ENCODE results near the gene CLECL1.

CLECL1 gene

DNA sequence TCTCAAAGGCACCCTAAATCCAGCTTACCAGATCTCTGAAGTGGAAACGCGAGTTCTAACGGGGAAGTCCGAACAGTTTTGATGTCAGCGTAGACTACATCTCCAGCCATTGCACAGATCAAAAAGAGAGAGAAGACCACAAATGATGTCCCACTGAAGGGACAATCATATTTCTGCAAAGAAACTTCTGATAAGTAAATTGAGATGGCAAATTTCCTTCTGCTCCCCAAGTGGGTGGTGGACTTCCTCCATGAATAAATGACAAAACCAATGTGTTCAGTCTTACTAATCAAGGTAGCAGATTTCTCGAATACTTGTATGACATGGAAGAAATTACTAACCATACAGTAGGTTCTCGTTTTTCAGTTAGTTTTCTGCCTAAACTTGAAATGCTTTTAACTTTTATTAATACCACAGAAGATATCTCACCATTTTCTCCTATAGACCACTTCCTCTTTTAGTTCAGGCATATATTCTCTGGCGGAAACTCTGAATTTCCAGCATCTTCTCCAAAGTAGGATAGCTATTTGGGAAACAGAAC is at the start of gene CLECL1:
Gene CLECL1, minus strand, starts transcription at position 177 of the 541 bp plus-strand sequence.
- DNase-seq: no peak

DNA sequence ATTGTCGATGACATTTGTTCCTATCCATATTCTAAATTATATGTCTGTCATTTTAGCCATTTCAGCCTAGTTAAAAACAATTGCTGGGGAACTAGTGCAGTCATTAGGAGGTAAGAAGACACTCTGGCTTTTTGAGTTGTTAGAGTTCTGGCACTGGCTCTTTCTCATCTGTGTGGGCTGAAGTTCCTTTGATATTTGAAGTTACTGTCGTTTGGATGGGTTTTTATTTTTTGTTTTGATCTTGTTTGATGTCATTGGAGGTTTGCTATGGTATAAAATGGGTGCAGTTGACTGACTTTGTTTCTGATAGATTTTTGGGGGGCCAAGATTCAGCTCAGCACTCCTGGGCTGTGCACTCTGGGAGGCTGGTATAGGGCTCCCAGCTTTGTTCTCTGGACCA is 48.5 kb upstream of the CLECL1 start:
- no peak for DNase-seq

DNA sequence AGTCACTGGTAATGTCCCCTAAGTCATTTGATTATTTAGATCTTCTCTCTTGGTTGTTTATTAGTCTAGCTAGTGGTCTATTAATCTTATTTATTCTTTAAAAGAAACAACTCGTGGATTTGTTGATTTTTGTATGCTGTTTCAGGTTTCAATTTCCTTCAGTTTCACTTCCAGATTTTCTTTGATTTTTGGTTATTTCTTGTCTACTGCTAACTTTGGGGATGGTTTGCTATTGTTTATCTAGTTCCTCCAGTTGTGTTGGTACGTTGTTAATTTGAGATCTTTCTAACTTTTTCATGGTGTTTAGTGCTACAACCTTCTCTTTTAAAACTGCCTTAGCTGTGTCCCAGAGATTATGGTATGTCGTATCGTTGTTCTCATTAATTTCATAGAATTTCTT is 46.3 kb upstream of the CLECL1 start:
- DNase-seq: no peak

DNA sequence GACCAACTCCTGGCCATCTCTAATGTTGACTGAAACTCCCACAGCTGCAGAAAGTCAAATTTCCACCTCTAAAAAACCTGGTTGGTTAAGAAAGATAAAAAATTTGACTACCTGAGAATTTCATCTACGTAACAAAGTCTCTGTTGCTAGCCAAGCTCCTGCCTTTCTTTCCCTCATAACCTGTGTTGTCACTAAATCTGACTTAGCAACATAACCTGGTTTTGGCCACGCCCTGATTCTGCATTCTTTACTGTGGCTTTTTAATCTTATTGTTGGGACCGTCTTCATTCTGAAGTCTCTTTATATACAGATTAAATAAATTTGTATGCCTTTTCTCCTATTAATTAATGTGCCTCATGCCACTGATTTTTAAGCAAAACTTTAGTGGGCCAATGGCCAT is 43.9 kb upstream of the CLECL1 start:
- no peak for DNase-seq

DNA sequence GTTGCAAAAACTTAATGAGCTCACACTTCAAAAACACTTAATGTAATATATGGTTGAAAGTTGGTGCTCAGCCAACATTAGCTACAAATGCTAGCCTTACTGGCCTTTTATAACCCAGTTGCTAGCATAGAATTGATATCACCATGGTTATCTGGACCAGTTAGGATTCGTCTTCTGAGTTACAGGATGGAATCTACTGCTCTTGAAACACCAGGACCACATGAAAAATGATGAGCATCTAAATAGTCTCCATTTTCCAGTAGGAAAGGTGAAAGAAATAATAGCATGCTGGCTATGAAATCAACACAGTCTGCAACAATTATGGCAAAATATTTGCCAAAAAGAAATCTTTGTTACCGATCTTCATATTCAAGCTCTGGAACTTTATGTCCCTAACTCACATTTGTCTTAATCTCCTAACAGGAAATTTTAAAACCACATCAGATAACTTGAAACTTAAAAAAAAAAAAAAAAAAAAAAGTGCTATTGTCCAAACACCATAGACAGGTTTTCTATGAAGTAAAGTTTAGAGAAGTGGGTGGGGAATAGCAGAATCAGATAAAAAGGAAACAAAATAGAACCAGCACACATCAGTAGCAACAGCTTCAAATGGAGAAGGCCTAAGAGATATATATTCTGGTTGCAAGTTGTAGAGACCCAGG is 40.5 kb upstream of the CLECL1 start:
- DNase-seq: no peak

DNA sequence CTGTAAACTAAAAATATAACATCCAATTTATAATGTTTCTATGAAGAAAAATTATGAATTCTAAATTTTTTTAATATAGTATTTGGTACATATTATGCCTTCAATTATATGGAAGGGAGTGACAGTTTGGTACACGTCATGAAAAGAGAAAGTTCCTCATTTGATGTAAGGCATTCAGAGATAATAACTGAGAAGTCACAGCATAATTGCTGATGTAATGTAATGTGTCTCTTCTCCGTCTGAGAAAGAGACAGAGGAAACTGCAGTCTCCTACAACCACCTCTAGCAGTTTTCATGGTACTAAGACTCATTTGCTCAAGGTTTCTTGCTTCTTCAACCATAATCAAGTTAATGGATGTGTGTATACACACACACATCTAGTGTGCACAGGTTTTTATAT is 30.1 kb upstream of the CLECL1 start:
- DNase-seq: no peak

DNA sequence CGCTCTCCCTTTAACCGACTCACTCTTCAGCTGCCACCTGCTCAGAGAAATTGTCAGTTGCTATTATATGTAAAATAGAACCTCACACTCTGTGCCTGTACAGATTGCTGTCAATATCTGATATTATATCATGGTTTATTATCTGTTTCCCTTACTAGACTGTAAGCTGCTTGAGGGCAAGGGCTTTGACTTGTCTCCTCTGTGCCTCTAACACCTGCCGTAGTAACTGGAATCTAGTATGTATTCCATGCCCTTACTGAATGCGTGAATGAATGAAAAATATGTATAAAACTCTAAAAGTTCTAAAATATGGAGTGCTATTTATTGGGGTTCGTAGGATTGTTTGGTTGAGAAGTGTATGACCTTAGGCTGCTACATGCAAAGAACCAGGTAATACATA is 29.5 kb upstream of the CLECL1 start:
- no peak for DNase-seq

DNA sequence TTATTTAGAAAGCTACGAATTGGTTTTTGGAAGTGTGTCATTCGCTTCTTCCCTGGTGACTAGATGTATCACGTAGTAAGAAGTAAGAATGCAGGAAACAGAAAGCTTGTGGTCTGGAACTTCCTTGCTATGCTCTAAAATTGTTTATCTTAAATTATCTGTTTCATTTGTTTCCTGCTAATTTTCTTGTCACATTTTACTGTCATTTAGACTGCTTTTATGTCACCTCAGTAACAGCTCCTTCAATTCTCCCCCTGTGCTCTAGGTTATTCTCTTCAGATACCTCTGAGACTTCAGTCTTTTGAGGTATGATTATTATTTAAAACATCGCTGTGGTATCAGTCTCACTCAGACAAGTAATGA is 28.5 kb upstream of the CLECL1 start:
- no peak for DNase-seq

DNA sequence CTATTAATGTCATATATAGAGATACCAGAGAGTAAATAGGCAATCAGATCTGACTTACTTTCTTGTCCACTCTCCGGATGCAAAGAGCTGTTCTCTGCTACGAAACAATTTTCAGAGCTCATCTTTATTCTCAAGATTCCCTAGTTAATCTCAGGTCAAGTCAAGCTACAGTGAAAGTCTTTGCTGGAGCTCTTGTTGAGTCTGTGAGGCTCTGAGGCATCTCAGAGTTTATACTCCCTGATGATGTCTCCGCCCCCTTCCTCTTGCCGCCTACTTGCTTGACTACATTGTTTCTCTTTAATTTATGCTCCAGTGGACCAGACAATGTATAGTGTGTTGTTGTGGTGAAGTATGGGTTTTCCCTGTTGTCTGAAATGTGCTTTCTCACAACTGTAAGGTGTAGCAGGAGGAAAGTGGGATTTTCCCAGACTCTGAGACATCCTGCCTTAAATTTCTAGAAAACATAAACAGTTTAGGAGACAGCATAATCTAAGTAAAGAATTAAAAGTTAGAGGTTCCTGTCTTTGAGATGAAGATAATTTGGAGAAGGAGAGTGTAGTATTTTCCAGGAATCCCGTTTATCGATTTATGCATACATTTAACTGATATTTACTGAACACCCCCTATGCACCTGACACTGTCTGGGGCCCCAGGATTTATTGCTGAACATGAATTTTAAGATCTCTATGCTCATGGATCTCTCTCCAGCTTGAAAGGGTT is 28.0 kb upstream of the CLECL1 start, which contains the start of gene CD69:
Gene CD69, minus strand, starts transcription at position 203 of the 720 bp plus-strand sequence. Its CDS starts 81 bp downstream, at position 122.
- no peak for DNase-seq

DNA sequence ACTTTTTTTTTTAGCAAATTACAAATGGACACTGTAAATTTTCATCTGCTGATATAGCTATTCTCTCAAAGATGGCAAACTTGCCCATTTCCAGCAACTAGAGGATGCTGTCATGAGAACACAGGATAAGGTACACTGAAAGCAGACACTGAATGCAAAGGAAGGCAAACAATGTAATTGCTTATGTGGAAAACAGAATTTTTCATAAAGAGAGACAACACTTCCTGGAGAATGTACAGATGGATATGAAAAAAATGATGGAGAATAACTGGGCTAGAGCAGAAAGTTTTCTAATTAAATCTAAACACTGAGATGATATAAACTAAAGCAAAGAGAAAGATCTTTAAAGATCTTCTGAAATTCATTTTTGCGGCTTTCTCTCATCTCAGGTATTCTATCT is 27.2 kb upstream of the CLECL1 start:
- DNase-seq: no peak

DNA sequence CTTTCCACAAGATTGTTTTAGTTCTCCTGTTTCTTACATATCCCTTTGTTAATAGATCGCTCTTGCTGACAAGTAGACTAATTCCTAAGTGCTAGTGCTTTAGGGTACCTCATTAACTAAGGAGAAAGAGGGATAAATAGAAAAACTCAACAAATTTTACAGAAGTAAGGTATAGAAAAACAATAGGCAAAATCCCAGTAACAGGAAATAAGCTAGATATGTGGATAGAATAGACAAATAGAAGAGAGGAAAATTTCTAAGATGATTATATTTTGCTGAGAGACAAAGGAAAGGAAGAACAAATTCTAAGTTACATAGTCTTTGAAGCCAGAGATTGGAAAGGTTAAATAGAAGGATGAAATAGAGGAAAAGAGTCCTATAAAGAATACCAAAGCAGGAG is 26.8 kb upstream of the CLECL1 start:
- DNase-seq: no peak

DNA sequence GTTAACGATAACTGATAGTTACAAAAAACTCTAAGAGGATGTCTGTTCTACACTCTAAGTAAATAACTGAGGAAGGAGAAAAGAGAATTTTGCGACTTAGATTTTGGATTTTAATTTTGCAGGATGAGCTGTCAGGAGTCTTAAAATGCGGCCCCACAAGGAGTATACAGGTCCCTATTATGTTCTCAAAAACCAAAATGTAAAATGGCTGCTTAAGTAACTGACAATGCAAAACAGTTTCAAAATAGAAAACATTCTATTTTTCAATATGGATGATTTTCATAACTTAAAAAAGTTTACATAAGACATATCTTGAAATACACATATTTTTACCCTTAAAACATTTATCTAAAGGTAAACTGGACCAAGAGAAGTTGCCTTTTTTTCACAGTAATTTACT is 25.2 kb upstream of the CLECL1 start:
- DNase-seq: no peak

DNA sequence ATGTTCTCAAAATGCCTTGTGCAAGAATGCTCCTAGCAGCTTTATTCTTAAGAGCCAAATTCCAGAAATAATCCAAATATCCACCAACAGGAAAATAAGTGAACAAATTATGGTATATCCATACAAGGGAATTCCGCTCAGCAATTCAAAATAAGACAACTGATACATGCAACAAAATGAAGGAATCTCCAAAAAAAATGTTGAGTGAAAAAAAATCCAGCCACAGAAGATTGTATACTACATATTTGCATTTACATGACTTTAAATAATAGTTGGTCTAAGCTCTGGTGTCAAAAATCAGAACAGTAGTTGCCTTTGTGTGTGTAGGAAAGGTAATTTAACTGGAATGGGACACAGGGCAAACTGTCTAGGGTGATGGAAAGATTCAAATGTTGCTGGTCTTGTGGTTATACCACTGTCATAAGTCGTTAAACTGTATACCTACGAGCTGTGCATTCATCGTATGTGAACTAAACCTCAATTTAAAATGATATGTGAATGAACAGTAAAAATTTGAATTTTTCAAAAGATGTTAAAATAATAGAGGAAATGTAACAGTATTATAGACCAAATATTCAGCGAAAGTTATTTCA is 24.6 kb upstream of the CLECL1 start:
- no peak for DNase-seq

DNA sequence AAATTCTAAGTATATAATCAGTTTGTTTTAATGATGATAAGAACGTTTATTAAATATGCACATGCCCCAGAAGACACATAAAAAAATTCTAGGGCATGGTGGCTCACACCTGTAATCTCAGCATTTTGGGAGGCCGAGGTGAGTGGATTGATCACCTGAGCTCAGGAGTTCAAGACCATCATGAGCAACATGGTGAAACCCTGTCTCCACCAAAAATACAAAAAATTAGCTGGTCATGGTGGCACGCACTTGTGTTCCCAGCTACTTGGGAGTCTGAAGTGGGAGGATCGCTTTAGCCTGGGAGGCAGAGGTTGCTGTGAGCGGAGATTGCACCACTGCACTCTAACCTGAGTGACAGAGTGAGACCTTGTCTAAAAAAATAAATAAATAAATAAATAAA is 23.8 kb upstream of the CLECL1 start:
- no peak for DNase-seq

DNA sequence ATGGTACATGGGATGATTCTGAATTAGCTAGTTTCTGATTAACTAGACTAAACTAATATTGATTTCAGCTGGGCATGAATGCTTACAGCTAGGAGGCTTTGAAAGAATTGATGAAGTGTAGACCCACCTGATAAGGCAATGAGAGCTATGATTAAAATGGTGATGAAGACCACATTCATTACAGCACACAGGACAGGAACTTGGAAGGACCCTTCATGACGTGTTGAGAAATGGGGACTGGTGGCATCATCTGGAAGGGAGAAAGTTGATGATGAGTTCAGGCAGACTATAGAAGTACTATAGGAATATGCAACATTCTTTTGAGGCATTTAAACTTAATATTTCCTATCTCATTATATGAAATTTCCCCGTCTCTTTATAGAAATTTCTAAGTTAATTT is 23.3 kb upstream of the CLECL1 start:
- no peak for DNase-seq

DNA sequence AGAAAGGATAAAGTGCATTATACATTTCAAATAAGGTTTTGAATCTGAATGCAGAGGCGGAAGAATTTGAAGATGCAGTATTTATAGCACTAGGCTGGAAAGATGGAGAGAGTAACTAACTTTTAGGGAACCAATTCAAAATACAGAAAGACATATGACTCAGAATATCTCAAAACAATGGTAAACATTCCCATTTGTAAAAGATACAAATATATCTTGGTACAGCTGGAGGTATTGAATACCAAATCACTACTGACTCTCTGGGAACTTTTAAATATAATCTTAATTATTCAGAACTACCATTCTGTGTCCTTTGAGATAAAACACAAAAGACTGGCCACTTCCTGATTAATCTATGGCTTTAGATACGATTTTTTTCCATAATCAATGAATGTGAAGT is 22.7 kb upstream of the CLECL1 start:
- DNase-seq: no peak

DNA sequence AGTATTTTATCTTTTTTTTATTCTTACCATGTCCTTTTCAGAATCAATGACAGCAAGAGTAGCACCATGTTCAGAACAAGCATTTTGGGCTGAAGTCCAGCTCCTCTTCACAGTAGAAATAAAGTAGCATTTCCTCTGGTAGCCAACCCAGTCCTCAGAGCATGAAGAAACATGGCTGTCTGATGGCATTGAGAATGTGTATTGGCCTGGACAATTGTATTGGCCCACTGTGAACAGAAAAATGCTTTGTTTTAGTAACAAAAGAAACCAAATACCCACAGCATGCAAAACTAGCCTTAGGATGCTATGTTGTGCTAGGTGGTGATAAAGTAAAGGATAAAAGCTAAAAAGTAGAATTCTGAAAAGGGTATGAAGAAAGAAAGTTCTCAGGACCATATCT is 22.1 kb upstream of the CLECL1 start:
- DNase-seq: no peak

DNA sequence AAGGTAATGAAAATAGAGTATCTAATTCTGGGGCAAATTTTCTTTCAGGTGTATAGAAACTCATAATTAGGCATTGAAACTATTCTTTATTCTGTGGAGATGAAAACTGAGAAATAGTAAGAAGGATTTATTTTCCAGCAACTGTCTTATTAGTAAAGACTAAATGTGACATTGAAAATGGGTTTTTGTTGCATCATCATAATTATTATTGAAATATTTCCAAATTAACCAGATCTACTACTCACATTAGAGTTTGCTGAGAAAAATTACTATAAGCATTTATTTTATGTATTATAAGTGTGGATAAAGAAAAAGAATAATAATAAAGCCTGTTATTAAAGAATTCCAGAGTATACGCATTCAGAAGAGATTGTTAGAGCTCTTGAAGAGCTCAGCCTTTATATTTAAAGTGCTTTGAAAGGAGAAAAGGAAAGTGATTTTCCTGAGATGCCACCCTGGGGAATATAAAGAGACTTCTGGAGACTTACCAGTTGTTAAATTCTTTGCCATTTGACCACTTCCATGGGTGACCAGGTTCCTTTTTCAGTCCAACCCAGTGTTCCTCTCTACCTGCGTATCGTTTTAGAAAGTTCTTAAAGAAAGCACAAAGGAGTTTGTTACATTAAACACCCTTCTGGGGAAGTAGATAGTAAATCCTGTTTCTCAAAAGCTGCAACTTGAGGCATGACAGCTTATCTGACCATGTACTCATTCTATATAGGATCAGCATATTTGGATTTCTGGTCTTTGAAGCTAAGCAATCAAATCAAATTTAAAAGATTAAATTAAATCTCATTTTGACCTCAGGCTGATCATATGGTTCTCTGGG is 21.4 kb upstream of the CLECL1 start:
- no peak for DNase-seq

DNA sequence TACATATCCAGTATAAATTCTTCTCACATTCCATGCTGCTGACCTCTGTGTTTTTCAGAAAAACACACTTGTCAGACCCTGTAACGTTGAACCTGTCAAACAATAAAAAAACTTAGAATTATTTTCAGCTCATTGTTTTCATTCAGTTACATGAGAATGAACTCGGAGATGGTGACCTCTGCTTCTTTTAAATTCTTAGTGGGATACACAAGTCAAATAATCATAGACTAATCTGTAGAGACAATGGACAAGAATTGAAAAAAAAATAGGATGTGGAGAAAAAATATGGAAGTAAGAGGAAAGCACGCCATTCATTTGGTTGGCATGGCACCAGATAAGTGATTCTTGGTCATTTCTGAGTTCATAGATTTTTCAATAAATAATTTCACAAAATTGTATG is 20.6 kb upstream of the CLECL1 start:
- DNase-seq: no peak

DNA sequence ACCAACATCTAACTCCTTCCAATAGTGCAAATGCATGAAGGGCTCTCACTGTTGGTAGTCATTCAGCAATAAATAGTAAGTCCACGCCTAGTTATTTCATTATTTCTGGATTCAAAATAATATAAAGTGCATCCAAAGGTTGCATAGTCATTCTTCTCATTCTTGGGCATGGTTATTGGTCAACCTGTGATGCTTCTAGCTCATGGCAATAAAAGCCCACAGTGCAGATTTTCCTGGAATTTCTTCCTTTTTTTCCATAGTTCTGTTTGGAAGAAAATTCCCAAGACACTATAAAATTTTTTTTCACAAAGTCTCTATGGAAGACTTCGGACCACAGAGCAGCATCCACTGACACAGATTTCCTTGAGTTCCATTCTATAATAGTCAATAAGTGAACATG is 20.2 kb upstream of the CLECL1 start:
- DNase-seq: no peak

DNA sequence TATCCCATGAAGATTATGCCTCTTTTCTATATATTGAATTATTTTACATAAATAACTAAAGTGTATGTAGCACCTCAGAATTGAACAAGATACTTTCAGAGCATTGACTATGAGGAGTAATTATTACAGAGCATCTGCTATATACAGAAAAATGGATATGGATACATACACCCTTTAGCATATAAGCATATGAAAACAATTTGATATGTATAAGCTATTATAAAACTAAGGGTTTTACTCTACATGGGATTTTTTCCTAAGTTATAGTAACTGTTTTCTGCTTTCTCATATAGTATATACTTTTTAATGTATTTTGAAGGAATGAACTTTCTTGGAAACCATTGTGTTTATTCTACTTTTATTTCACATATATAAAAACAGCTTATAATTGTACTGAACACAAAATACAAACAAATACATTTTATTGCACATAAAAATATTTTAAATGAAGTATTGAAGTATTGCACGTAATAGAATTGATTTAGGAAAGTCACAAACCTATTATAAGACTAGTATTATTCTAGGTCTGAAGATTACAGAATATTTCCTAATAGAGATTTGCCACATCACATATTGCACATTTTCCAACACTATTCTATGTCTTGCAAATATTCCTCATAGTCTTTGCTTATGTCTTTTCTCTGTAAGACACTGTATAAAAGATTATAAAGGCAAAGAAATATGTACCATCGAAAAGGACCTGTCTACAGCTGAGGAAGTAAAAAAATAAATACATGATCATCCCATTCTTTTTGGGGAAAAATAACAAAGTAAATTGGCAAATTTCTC is 19.4 kb upstream of the CLECL1 start:
- no peak for DNase-seq
